Endothelial cell of umbilical vein (primary cell): ENCODE measurements around the gene ZNF414. TPM values are rescaled to one million over a fixed set of nuclear protein-coding genes. Genes with fewer than 3 reads are reported as not detected.

Experiments
- BruUV-seq: library from RNA; stranded (reverse); fragments of 400-500 nt; replicated peaks from 2 replicates; lab custom pipeline; 2021; lab: Mats Ljungman, UMichigan
- CTCF ChIA-PET: fragments of 300-600, 350-600 bp; sonication (Branson Sonifier 250); formaldehyde crosslinking; loops from one replicate; lab custom pipeline; 2021; ENCODE audit warnings: antibody characterized with exemption, inconsistent platforms; lab: Charles Lee
- POLR2A ChIA-PET: fragments of 300-600, 350-600 bp; sonication (Branson Sonifier 250); formaldehyde crosslinking; loops from one replicate; lab custom pipeline; 2021; ENCODE audit warnings: antibody characterized with exemption, inconsistent platforms; lab: Charles Lee
- DNase-seq: peaks from one replicate; pipeline ENCODE4 v3.0.0-alpha.2; 2011; ENCODE audit warnings: low read depth, low spot score
- FAIRE-seq: peaks from 2 replicates; lab custom pipeline; 2011; peaks lifted over from hg19 to GRCh38; lab: Jason Lieb, UNC
- H2AFZ ChIP-seq: 2 replicates; pipeline ENCODE4 v1.6.0; 2012; ENCODE audit warnings: low read depth, low read length, control low read depth, inconsistent platforms
- H3K27ac ChIP-seq: 2 replicates; pipeline ENCODE4 v1.5.1; 2011; ENCODE audit warnings: low read depth, mild to moderate bottlenecking, control low read depth, low read length, moderate library complexity; ENCODE audit not compliant: insufficient read depth
- H3K27me3 ChIP-seq, 2 experiments: 2 replicates each; pipeline versions ENCODE4 v1.6.0 to v1.6.1; 2011; ENCODE audit warnings: low read length in 2 of 2, mixed read lengths in 1 of 2; ENCODE audit not compliant: control insufficient read depth in 2 of 2, insufficient read depth in 2 of 2
- H3K36me3 ChIP-seq, 2 experiments: 2 replicates in 1 of 2; 3 replicates in 1 of 2; pipeline ENCODE4 v1.5.1; 2011; ENCODE audit warnings: low read length in 2 of 2, mild to moderate bottlenecking in 1 of 2, moderate library complexity in 1 of 2; ENCODE audit not compliant: control insufficient read depth in 2 of 2, insufficient read depth in 2 of 2; ENCODE audit errors: extremely low read depth in 1 of 2
- H3K4me1 ChIP-seq: 3 replicates; pipeline ENCODE4 v1.5.1; 2011; ENCODE audit warnings: mild to moderate bottlenecking, low read length; ENCODE audit not compliant: control insufficient read depth, insufficient read depth; ENCODE audit errors: extremely low read depth
- H3K4me2 ChIP-seq: 2 replicates; pipeline ENCODE4 v1.6.1; 2011; ENCODE audit warnings: low read length, control low read depth, mixed read lengths; ENCODE audit not compliant: insufficient read depth
- H3K4me3 ChIP-seq, 3 experiments: fragments of 200-600 bp in 1 of 3; sonication (generic), shearing (Covaris generic) in 1 of 3; replicated peaks in 1 of 3; 2 replicates each; pipeline ENCODE4 v1.5.1; 2011 to 2016; ENCODE audit warnings: control low read depth in 3 of 3, low read length in 3 of 3, mild to moderate bottlenecking in 2 of 3, inconsistent platforms in 1 of 3, low read depth in 1 of 3, moderate library complexity in 1 of 3; ENCODE audit not compliant: insufficient read depth in 1 of 3
- H3K79me2 ChIP-seq: 2 replicates; pipeline ENCODE4 v1.6.0; 2012; ENCODE audit warnings: low read length, inconsistent platforms; ENCODE audit not compliant: control insufficient read depth, insufficient read depth
- H3K9ac ChIP-seq: replicated peaks from 2 replicates; pipeline ENCODE3; 2011; ENCODE audit warnings: low read length, control low read depth; ENCODE audit not compliant: insufficient read depth; ENCODE audit errors: extremely low read depth
- H3K9me1 ChIP-seq: replicated peaks from 3 replicates; pipeline ENCODE4 v1.6.0; 2011; ENCODE audit warnings: mild to moderate bottlenecking, low read length; ENCODE audit not compliant: control insufficient read depth, insufficient read depth; ENCODE audit errors: extremely low read depth
- H3K9me3 ChIP-seq: replicated peaks from 2 replicates; pipeline ENCODE4 v1.5.1; 2012; ENCODE audit warnings: low read length, inconsistent platforms; ENCODE audit not compliant: control insufficient read depth, insufficient read depth
- H4K20me1 ChIP-seq: replicated peaks from 2 replicates; pipeline ENCODE3; 2011; ENCODE audit warnings: mild to moderate bottlenecking, low read length; ENCODE audit not compliant: control insufficient read depth, insufficient read depth; ENCODE audit errors: extremely low read depth
- FOS ChIP-seq: IDR thresholded peaks from 2 replicates; pipeline ENCODE4 v1.6.1; 2011; ENCODE audit warnings: mild to moderate bottlenecking, low read length, moderate library complexity, borderline replicate concordance; ENCODE audit not compliant: insufficient read depth
- dilution Hi-C: fragments of 300-500 bp; cut with MboI; formaldehyde crosslinking; loops from one replicate; pipeline ENCODE4 v1.15.0; 2019; ENCODE audit warnings: low sequenced_read_pairs; ENCODE audit not compliant: extremely low pct_ligation_motif_present
- intact Hi-C: fragments of 100-400 bp; cut with micrococcal nuclease; formaldehyde crosslinking; loops from one replicate; pipeline ENCODE4 v1.10.0; 2022
- polyA plus RNA-seq, 4 experiments: library from polyadenylated mRNA; depleted of rRNA in 3 of 4; stranded (reverse) in 3 of 4; unstranded in 1 of 4; fragments of >200 nt; gene quantifications; 2 replicates each; pipeline versions ENCODE4 v1.2.1 to v1.2.3, GENCODE V29; 2011 to 2012; ENCODE audit warnings: missing spikeins in 1 of 4
- total RNA-seq: library from RNA; stranded (reverse); gene quantifications from 2 replicates; pipeline ENCODE4 v1.2.3, GENCODE V29; 2021
- TF ChIP-seq, protein P1 (sequence below), 2 donors: IDR thresholded peaks; 1 replicate in 1 of 2; 2 replicates in 1 of 2; pipeline ENCODE4 v1.5.1; 2011; ENCODE audit warnings: low read length in 2 of 2, mild to moderate bottlenecking in 2 of 2, moderate library complexity in 2 of 2, control low read depth in 1 of 2, inconsistent platforms in 1 of 2, low read depth in 1 of 2; ENCODE audit not compliant: insufficient read depth in 1 of 2; ENCODE audit errors: extremely low read depth in 1 of 2

The ZNF414 gene
- total and polyA plus RNA-seq, 2 donors (not counting 3 experiments of a cell fraction or from before 2014, with no cell fraction given), result 11.6 to 20.6 TPM

DNA sequence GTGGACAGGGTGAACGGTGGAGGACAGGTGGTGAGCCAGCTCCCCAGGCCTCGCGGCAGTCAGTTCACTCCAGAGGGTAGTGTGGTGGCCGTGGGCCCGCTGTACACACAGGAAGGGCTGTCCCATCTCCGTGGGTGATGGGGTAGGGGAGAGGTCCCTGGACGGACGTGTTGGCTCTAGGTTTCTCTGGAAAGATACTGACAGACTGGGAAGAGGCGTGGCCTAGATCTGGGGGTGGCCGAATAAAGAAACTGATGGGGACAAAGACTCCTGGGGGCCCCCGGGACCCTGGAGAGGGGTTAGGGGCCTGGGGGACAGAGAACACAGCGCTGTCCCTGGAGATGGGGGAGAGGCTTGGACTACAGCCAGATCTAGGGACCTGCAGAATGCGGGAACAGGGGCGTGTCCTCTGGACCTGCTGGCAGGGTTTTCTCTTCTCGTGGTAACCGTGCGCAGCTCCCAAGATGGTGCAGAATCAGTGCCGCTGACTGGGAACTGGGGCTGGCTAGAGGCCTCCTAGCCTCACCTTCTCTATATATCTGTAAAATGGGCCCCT lies 7.5 kb downstream of the ZNF414 start:
- no TSS peak for BruUV-seq
- Histone ChIP-seq H3K36me3 (no peaks in the 10 kb centered on the region), H2AFZ (peak overlapping the region; percentile 95), H3K9ac (peak overlapping the region; percentile 59), H3K27me3 (no peaks in the 10 kb centered on the region), H3K27ac (no peak overlapping the region), H3K4me2 (peak overlapping the region; percentile 89), H3K9me1 (no peaks in the 10 kb centered on the region), H3K79me2 (no peaks in the 10 kb centered on the region), H3K9me3 (no peaks in the 10 kb centered on the region), H3K4me1 (peaks cover 8% of the 10 kb centered on the region), H4K20me1 (no peaks in the 10 kb centered on the region), H3K4me3 (peak overlapping the region in 2 of 3 experiments; percentile 41 to 55)
- intact Hi-C loops (loop anchor here (1.0 to 5.0 kb wide), 4 partner anchors 49 to 160 kb away; partner anchors contain the start of gene MARCHF2), dilution Hi-C loops (no loop called here)
- CTCF ChIA-PET, result interaction anchor here (0.8 to 3.4 kb wide), 15 partner anchors 8 to 188 kb away, joined by 3 to 40 read pairs (median 4); partner anchors contain the start of genes MARCHF2, RAB11B and ZNF414
- POLR2A ChIA-PET, result no interaction called here
- DNase-seq, result no peak
- no peak for FAIRE-seq
- TF ChIP-seq, protein P1, sequence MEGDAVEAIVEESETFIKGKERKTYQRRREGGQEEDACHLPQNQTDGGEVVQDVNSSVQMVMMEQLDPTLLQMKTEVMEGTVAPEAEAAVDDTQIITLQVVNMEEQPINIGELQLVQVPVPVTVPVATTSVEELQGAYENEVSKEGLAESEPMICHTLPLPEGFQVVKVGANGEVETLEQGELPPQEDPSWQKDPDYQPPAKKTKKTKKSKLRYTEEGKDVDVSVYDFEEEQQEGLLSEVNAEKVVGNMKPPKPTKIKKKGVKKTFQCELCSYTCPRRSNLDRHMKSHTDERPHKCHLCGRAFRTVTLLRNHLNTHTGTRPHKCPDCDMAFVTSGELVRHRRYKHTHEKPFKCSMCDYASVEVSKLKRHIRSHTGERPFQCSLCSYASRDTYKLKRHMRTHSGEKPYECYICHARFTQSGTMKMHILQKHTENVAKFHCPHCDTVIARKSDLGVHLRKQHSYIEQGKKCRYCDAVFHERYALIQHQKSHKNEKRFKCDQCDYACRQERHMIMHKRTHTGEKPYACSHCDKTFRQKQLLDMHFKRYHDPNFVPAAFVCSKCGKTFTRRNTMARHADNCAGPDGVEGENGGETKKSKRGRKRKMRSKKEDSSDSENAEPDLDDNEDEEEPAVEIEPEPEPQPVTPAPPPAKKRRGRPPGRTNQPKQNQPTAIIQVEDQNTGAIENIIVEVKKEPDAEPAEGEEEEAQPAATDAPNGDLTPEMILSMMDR (IDR thresholded peaks at IDR 0.05; ENCODE audit: extremely low read depth in 1 of 2, insufficient read depth in 1 of 2, low read depth in 1 of 2, low read length in 2 of 2), result peak in 1 of 2 donors; percentile 2
- TF ChIP-seq FOS, result no peak
